OCI-M1 (cell line): ENCODE results near the gene GIPC1.
"Not testable (repeated sequence)": the region's sequence is repeated elsewhere in the genome, so short reads cannot be mapped to it uniquely, and the experiment has no call there.

ENCODE experiments used
- DNase-seq: peaks from one replicate; lab custom pipeline; 2025; lab: John Stamatoyannopoulos, UW

The GIPC1 gene, protein sequence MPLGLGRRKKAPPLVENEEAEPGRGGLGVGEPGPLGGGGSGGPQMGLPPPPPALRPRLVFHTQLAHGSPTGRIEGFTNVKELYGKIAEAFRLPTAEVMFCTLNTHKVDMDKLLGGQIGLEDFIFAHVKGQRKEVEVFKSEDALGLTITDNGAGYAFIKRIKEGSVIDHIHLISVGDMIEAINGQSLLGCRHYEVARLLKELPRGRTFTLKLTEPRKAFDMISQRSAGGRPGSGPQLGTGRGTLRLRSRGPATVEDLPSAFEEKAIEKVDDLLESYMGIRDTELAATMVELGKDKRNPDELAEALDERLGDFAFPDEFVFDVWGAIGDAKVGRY

DNA sequence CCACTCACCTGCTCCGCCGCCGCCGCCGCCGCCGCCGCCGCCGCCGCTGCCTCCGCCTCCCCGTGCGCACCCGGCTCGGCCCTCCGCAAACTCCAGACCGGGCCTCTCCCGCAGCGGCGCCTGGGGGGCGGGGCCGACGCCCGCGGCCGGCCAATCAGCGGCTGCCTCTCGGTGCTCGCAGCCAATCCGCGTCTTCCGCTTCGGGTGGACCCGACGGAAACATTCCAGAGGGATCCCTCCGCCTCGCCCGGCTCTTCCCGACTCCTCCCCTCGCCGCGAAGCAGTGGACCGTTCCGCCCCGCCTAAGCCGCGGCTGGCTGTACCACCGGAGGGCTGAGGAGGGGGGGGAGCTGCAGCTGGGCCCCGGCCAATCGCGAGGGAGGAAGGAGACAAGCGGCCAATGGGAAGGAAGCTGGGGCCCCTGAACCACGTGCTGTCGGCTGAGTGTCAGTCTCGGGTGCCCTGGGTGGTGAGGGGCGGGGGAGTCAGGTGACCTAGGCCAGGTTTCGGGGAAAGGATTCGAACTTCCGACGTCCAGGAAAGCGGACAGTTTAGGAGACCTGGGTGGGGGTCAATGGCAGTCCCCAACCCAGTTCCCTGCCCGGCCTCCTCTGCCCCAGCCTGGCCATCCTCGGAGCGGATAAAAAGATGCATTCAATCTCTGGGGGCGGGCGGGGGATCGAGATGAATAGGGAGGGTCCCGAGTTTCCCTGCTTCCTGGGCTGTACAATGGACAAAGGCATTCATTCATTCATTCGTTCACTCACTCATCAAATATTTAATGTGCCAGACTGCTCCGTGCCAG lies at the start of gene GIPC1:
Gene GIPC1 (minus strand): TSS at position 99 of the 805 bp plus-strand sequence. CDS start 13,151 bp downstream, outside the sequence.
- peak; percentile 100 for DNase-seq

DNA sequence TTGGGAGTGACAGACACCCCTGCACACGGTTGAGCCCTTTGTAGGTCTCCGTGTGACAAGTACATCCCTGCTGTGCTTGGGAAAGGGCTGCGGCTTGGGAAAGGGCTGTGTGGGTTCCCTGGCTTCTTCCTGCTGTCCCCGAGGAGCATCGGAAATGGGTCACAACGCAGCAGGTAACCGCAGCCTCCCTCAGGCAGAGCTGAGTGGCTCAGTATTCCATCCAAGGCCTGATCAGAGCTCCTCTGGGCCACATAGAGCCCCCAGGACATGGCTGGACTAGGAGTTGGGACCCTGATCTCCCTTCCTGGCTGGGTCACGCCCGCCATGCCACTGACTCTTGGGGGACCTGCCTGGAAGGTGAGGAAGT lies 49.8 kb upstream of the GIPC1 start:
- DNase-seq, result no peak

DNA sequence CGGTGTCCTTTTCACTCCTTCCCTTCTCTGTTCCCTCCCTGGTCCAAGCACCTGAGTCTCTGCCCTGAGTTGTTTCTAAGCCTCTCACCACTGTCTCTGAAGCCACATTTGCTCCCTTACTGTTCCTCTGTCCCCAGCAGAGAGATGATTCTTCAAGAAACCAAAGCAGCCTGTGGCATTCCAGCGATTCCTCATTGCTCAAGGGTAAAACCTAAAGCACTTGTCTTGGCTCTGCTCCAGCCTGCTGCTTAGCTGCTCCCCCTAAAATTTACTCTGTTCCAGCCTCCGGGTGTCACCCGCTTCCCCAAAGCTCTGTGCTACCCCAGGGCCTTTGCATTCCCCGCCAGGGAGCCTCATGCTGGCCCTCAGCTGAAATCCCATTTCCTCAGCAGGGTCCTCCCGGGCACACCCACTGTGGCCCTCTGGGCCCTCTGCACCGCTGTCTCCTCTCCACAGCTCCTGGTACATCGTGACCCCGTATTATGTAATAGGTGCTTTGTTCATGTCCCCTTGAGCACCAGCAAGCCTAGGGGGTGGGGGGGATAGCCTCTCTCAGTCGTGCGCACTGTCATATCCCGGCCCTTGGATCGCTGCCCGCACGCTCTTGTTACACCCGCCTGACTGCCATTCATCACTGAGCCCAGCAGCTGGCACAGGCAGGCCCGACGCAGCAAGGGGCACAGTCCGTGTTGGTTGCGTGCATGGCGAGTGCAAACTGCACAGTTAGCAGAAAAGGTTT lies 49.2 kb upstream of the GIPC1 start:
- no peak for DNase-seq

DNA sequence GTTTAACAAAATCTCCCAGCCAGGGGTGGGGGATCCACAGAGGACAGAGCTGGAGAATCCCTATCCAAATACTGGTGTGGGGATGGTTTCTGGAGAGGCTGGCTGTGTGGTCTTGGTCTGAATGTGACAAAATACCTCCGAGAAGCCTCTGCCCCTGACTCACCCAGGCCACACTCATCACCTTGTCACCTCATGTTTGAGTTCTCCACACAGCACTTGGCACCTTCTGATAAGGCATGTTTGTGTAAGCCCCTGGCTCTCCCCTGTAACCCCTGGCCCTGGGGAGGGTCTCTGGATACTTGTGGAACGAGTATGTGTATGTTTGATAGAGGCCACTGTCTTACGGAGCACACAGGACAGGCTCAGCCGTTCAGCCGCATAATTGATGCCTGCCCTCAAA lies 48.1 kb upstream of the GIPC1 start:
- no peak for DNase-seq

DNA sequence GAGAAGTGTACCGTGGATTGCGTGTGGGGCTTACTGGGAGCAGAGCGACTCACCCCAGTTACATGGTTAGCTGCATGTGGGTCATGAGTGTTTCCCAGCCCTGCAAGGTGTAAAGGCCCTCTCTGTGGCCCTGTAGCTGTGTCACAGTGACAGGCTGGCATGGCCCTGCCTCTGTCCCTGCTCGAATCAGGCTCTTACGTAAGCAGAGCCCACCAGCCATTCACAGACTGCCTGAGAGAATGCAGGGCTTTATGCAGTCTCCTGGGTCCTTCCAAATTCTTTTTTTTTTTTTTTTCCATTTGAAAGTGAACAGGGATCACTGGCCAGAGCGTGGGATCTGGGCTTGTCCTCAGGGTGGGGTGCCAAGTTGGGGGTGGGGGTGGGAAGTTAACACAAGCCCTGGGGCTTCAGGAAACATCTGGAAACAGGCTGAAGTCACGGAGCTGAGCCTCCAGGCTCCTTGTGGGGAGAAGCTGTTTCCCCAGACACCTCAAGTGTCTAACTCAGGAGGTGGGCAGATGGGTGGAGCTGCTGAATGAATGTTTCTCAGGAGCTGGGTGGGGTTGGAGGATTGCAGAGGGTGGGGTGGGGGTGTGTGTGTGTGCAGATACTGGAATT lies 46.9 kb upstream of the GIPC1 start:
- no peak for DNase-seq

DNA sequence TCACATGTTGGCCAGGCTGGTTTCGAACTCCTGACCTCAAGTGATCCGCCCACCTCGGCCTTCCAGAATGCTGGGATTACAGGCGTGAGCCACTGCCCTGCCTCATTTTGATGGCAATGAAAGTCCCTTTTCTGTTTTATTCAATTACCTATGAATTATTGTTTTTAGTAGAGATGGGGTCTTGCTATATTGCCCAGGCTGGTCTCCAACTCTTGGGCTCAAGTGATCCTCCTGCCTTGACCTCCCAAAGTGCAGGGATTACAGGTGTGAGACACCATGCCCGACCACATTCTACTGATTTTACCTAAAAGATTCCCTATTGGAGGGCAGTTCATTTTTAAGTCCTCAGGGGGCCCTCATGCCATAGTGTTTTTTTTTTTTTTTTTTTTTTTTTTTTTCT lies 46.1 kb upstream of the GIPC1 start:
- DNase-seq, result not testable (repeated sequence)

DNA sequence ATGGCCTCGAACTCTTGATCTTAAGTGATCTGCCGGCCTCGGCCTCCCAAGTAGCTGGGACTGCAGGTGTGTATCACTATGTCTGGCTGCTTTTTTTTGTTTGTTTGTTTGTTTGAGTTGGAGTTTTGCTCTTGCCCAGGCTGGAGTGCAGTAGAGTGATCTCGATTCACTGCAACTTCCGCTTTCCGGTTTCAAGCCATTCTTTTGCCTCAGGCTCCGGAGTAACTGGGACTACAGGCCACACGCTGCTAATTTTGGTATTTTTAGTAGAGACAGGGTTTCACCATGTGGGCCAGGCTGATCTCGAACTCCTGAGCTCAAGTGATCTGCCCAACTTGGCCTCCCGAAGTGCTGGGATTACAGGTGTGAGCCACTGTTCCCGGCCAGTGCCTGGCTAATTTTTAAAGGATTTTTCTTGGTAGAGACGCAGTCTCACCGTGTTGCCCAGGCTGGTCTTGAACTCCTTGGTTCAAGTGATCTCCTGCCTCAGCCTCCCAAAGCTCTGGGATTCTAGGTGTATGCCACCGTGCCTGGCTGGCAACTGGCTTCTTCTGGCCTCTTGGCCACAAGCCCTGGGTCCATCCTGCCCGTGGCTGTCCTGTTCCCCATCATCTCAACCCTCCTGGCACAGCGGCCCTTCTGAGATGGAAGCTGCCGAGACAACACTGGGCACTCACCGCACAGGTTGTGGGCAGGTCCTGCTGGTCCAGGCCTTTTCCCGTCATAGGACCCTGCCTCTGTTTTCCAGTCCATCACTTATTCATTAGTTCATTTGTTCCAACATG lies 45.0 kb upstream of the GIPC1 start:
- DNase-seq, result no peak

DNA sequence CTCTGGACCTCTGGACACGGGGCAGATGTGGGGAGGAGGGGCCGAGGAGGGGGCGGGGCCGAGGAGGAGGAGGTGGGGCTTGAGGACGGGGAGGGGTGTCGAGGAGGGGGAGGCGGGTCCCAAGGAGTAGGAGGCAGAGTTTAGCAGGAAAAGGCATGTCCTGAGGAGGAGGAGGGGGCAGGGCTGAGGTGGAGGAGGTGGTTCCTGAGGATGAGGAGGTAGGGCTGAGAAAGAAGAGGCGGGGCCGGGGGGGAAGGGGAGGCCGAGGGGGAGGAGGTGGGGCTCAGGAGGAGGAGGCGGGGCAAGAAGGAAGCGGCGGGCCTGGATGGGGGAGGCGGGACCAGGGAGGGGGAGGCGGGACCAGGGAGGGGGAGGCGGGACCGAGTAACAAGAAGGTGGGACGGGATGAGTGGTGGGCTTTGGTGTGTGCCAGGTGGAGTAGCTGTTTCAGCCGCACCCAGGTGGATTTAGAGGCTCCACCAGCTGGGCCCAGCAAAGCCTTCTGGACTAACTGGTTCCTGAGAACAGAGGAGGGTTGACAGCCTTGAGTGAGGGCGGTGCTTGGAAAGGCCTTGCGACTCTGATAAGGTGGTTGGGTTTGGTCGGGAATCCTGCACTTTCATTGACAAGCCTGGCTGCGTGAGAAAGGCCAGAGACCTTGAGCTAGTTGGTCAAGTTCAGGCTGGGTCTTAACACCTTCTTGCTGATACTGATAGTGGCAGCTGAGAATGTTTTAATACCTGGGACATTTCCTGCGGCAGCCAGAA lies 41.2 kb upstream of the GIPC1 start:
- DNase-seq, result peak; percentile 99

DNA sequence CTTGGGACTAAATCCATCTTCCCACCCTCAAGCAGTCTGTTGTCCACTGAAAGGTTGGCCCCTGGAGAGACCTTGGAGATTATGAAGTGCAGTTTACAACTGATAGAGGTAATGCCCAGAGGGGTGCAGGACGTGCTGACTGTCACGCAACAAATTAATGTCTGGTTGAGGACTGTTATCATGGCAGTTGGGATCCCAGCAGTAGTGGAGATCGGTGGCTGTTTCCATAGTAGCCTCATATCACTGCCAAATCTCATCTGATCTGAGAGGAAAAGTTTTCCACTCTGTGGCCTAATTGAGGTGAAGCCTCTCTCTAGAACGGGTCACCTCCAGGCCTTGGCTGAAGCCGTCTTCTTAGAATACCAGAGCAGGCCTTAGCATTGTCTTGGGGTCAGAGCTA lies 37.5 kb upstream of the GIPC1 start:
- no peak for DNase-seq

DNA sequence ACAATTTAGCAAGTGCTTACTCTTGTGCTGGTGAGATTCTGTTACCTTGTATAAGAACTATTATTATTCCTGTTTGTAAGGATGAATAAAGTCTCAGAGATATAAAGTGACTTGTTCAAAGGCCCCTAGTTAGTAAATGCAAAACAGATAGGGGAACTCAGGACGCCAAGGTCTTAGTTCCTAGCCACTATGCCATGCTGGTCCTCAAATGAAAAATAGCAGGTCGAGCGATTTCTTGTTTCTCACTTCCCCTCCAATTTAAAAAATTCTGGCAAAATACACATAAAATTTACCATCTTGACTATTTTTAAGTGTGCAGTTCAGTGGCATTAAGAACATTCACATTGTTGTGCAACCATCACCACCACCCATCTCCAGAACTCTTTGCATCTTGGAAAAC lies 34.6 kb upstream of the GIPC1 start:
- no peak for DNase-seq

DNA sequence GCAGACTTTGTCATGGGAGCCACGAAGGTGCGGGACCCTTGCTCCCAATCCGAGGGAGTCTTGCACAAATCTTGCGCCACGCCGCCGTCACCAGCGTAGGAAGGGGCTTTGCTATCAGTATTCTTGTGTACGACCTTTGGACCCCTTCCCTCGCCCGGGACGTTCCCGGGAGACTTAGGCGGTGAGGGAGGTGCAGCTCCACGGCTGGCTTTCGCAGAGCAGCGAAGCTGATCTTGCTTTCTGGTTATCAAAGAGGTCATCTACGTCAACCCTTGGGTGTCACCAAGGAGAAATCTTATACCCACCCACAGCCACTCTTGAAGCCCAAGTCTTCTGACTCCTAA lies 34.0 kb upstream of the GIPC1 start:
- no peak for DNase-seq

DNA sequence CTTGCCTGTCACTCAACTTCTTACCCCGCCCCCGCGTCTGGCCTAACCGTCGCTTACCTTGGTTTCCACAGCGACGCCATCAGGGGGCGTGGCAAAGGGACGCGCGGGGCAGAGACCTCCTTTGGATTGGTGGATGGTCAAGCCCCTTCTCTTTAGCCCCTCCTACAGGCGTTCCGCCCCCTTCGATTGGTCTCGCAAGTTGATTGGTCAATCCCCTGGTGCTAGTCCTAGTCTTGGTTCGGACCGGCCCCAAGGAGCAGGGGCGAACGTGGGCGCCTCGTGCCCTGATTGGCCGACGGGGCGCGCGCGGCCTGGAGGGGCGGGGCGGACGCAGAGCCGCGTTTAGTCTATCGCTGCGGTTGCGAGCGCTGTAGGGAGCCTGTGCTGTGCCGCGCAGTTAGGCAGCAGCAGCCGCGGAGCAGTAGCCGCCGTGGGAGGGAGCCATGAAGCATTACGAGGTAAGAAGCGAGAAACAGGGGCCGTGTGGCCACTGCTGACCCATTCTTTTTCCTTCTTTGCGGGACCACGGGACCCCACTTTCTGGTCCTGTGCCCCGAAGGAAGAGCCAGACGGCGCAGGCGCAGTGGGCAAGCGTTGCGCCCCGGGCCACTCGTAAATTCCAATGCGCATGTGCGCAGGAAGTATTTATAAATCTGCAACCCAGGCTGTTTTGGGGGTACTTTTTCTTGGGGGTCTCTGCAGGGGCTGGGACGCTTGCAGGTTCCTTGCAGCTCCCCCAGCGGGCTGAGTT lies 33.5 kb upstream of the GIPC1 start, which contains the start of gene TECR:
Gene TECR (plus strand): TSS at position 341 of the 751 bp plus-strand sequence. CDS start 103 bp downstream, at position 444.
- DNase-seq, result peak; percentile 100

DNA sequence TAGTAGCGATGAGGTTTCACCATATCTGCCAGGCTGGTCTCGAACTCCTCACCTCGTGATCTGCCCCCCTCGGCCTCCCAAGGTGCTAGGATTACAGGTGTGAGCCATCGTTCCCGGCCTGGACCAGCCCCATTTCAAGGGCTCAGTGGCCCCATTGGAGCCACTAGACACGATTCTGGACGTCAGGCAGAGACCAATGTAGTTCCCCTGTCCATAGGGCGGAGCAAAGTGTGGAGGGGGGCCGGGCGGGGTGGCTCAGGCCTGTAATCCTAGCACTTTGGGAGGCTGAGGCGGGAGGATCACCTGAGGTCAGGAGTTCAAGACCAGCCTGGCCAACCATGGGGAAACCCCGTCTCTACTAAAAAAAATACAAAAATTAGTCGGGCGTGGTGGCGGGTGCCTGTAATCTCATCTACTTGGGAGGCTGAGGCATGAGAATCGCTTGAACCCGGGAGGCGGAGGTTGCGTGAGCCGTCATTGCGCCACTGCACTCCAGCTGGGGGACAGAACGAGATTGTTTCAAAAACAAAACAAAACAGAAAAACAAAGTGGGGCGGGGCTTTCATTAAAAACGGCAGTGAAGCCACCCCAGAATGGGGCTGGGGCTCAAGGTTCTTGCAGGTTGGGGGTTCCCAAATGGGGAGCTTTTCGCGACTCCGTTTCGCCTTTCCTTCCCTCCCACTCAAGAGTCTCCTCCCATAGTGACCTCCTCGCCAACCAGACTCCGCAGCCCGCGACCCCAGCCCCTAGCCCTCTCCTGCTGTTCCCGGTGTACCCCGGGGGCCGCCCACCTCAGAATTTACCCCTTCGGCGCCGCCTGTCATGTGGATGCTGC lies 32.7 kb upstream of the GIPC1 start:
- no peak for DNase-seq

DNA sequence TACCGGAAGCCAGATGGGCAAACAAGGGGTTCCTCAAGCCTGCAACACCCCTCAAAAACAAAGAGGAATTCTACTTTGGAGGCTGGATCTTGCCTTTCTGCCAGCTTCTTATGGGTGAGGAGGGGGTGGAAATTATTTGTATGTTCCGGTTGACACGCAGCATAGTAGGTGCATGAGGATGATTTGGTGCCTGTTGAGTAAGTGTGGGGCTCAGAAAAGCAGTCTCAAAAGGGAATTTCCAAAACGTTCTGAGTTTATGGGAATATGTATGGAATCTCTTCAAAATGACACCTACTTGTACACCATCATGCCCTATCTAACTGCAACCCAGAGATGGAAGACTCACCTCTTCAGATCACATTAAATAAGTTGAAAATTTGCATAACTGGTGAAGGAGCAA lies 30.5 kb upstream of the GIPC1 start:
- DNase-seq, result no peak

DNA sequence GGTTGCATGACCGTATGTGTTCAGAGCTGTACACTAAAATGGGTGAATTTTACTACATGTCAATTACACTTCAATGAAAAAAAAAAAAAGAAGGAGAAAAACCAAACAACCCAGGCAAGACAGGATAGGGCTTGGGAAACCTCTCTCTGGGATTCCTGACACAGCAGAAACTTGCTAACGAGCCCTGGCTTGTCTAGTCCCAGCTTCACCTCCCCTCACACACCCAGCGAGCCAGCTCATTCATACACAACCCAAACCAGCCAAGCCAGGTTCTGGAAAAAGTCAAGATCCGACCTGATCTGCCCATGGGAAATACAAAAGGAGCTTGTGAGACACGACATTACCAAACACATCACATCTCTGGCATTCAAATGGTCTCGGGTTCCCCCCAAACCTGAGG lies 29.8 kb upstream of the GIPC1 start:
- no peak for DNase-seq

DNA sequence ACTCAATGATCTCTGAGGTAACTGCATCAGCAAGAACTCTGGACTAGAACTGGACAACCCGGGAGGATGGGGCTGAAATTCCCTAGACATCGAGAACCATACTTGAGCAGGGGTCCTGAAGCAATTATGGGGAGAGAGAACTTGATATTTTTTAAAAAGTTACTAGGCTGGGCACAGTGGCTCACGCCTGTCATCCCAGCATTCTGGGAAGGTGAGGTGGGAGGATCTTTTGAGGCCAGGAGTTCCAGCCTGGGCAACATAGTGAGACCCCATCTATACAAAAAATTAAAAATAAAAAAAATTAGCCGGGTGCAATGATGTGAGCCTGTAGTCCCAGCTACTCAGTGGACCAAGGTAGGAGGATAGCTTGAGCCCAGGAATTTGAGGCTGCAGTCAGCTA lies 24.6 kb upstream of the GIPC1 start:
- no peak for DNase-seq

DNA sequence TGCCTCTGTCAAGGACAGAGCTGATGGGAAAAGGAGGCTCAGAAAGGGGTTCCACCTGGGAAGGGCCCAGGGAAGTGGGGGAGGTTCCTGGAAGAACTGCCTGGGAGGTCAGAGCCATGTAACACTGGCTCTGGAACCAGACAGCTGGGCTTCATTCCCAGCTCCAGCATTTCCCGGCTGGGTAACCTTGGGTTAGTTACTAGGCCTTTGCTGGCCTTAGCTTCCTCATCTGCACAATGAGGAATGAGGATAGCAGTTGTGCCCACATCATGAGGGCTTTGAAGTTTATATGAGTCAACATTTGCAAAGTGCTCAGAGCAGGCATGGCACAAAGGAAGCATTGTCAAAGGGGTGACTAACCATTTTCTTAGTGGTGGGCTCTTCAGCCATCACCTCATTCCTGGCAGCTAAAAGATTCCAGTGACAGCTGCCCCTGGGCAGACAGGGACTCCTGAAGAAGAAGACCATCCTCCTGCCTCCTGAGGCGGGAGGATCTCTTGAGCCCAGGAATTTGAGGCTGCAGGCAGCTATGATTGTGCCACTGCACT lies 24.0 kb upstream of the GIPC1 start:
- DNase-seq, result no peak

DNA sequence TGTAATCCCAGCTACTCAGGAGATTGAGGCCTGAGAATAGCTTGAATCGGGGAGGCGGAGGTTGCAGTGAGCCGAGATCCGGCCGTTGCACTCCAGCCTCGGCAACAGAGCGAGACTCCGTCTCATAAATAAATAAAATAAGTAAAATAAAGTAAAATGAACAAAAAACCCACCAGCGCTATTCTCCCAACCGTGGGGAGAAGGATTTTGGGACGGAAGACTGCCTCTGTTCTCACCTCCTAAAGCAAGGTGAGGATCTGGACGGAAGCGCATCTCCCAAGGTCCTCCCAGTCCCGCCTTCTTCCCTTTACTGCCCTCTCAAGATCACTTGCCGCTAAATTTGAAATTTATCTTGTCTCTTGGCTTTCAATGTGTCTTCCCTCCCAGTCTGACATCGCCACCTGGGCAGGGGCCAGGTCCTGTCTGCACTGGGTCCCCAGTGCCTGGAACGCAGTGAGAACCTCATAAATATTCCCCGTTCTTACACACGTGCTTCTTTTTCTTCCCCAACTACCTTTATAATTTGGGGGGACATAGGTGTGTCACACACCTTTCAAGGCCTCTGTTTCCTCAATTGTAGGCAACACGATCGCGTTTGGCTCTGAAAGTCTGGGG lies 23.4 kb upstream of the GIPC1 start:
- DNase-seq, result no peak
